ENCODE results near the gene VEZF1. TPM values are rescaled to one million over a fixed set of nuclear protein-coding genes. Genes with fewer than 3 reads are reported as not detected.

Gene VEZF1
- total and polyA plus RNA-seq, 2 donors (not counting 1 experiment from before 2014, with no cell fraction given), result 43.9 to 51.2 TPM

DNA sequence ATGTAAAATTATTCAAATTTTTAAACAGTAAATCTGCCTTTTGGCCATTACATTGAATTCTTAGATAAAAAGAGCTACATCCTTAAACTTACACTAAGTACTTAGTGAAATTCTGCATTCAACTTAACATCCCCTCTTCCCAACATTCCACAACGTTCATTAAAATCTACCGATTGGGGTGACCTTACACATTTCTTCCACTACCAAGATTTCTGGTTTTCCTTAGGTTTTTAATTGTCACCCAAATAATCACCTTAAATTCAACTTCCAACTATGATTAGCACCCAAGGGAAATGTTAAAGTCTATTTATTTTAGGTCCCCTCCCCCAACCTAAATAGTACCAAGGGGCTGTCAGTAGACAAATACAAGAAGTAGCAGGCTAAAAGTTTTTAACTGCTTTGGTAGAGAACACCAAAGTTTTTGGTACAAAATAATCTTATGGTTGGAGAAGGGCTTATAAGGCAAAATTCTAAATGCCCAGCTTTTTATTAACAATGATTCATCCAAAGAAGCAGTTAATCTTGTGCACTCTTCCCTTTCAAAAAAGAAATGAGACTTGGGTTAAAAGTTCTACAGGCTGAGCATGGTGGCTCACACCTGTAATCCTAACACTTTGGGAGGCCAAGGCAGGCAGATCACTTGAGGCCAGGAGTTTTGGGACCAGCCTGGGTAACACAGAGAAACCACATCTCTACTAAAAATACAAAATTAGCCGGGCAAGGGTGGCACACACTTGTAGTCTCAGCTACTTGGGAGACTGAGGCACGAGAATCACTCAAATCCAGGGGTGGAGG is 14.3 kb upstream of the VEZF1 start:
- peaks cover 62% of the 10 kb centered on the region for H3K79me2 ChIP-seq (ENCODE audit: control insufficient read depth, insufficient read depth, low read length)

DNA sequence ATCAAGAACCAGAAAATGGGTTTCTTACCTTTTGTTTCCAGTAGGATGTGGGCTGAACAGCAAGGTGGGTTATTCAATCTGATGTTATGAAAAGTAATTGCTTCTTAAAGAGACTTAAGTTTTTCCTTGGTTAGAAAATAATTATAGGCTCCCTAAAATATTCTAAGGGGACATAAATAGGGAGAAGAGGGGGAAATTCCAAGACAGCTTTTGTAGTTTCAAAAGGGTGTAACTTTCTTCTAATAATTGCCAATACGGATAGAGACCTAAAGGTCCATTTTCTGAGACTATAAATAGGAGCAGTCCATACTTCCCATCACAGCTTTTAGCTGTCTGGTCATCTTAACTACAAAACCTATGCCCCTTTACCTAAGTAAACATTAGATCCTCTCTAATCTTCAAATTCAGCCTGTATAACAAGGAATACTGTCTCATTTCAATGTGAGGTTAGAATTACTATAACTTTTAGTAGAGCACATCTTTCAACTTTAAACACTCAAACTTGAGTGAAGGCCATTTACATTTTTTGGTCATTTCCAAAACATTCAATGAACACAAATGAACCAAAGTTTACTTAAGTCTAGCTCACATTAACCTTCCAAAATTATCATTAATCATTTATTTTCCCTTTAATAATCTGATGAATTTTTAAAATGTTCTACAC is 13.5 kb upstream of the VEZF1 start:
- peaks cover 14% of the 10 kb centered on the region for H3K4me1 ChIP-seq (ENCODE audit: control insufficient read depth, extremely low read depth, insufficient read depth, low read length)
- no peak overlapping the region for H3K27ac ChIP-seq (ENCODE audit: insufficient read depth, low read length)
- H3K9me3 ChIP-seq (ENCODE audit: control insufficient read depth, insufficient read depth, low read depth, low read length), result no peaks in the 10 kb centered on the region
- H4K20me1 ChIP-seq (ENCODE audit: control insufficient read depth, extremely low read depth, insufficient read depth, low read length), result peaks cover 7% of the 10 kb centered on the region
- TF ChIP-seq, protein P1, sequence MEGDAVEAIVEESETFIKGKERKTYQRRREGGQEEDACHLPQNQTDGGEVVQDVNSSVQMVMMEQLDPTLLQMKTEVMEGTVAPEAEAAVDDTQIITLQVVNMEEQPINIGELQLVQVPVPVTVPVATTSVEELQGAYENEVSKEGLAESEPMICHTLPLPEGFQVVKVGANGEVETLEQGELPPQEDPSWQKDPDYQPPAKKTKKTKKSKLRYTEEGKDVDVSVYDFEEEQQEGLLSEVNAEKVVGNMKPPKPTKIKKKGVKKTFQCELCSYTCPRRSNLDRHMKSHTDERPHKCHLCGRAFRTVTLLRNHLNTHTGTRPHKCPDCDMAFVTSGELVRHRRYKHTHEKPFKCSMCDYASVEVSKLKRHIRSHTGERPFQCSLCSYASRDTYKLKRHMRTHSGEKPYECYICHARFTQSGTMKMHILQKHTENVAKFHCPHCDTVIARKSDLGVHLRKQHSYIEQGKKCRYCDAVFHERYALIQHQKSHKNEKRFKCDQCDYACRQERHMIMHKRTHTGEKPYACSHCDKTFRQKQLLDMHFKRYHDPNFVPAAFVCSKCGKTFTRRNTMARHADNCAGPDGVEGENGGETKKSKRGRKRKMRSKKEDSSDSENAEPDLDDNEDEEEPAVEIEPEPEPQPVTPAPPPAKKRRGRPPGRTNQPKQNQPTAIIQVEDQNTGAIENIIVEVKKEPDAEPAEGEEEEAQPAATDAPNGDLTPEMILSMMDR (conservative IDR thresholded peaks at IDR 0.05 in 1 of 2, IDR thresholded peaks at IDR 0.05 in 1 of 2; ENCODE audit: low read depth in 1 of 2, low read length in 2 of 2), result no peak
- TF ChIP-seq EZH2 (IDR thresholded peaks at IDR 0.05; ENCODE audit: low read length, missing control alignments), result no peak
- DNase-seq (ENCODE audit: low read depth in 2 of 2), result no peak
- no peak overlapping the region for H3K9ac ChIP-seq (ENCODE audit: insufficient read depth, low read length)
- peak overlapping the region; percentile 7 for H3K4me2 ChIP-seq (ENCODE audit: extremely low read depth, insufficient read depth, low read length)
- H3K27me3 ChIP-seq (ENCODE audit: control insufficient read depth, insufficient read depth, low read length), result no peaks in the 10 kb centered on the region
- no peak overlapping the region for H2AFZ ChIP-seq (ENCODE audit: low read length)
- no peak overlapping the region for H3K4me3 ChIP-seq (replicated peaks in 1 of 4; ENCODE audit: control extremely low read depth in 1 of 4, insufficient read depth in 1 of 4, low read depth in 3 of 4, low read length in 4 of 4)
- H3K79me2 ChIP-seq (ENCODE audit: control insufficient read depth, insufficient read depth, low read length), result peaks cover 58% of the 10 kb centered on the region
- peaks cover 13% of the 10 kb centered on the region for H3K36me3 ChIP-seq (ENCODE audit: control insufficient read depth, insufficient read depth, low read length)

More for the DNA sequence above, 14.3 kb upstream of the VEZF1 start:
- Histone ChIP-seq H3K9me3 (ENCODE audit: control insufficient read depth, insufficient read depth, low read depth, low read length) (no peaks in the 10 kb centered on the region), H4K20me1 (ENCODE audit: control insufficient read depth, extremely low read depth, insufficient read depth, low read length) (peaks cover 7% of the 10 kb centered on the region), H3K4me1 (ENCODE audit: control insufficient read depth, extremely low read depth, insufficient read depth, low read length) (peaks cover 14% of the 10 kb centered on the region), H3K9ac (ENCODE audit: insufficient read depth, low read length) (no peak overlapping the region), H3K27ac (ENCODE audit: insufficient read depth, low read length) (no peak overlapping the region), H3K27me3 (ENCODE audit: control insufficient read depth, insufficient read depth, low read length) (no peaks in the 10 kb centered on the region), H2AFZ (ENCODE audit: low read length) (no peak overlapping the region), H3K4me2 (ENCODE audit: extremely low read depth, insufficient read depth, low read length) (no peak overlapping the region), H3K4me3 (replicated peaks in 1 of 4; ENCODE audit: control extremely low read depth in 1 of 4, insufficient read depth in 1 of 4, low read depth in 3 of 4, low read length in 4 of 4) (no peak overlapping the region), H3K36me3 (ENCODE audit: control insufficient read depth, insufficient read depth, low read length) (peaks cover 12% of the 10 kb centered on the region)
- DNase-seq (ENCODE audit: low read depth in 2 of 2), result no peak
- TF ChIP-seq, protein P1 (conservative IDR thresholded peaks at IDR 0.05 in 1 of 2, IDR thresholded peaks at IDR 0.05 in 1 of 2; ENCODE audit: low read depth in 1 of 2, low read length in 2 of 2), result no peak
- no peak for TF ChIP-seq EZH2 (IDR thresholded peaks at IDR 0.05; ENCODE audit: low read length, missing control alignments)

DNA sequence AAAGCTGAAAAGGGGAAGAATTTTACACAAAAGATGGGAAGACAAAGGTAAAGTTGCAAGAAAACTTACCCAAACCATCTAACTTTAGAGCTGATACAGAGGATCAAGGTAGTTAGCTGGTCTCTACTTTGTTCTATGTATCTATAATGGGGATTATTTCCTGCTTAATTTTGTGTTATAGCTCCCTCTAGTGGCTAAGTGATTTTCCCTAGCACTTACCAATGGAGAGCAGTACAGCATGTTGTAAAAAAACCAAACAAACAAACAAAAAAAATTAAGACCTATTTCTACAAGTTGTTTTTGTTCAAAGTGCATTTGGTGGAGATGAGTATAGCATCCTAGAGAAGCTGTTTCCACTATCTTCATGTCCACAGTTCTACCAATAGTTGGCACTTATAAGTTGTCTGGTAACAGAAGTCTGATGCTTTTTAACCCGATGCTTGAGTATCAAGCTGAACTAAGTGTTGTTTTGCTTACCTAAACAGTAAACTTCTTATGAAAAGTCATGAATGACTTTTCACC is 11.5 kb upstream of the VEZF1 start:
- Histone ChIP-seq H3K27ac (ENCODE audit: insufficient read depth, low read length) (no peak overlapping the region), H3K36me3 (ENCODE audit: control insufficient read depth, insufficient read depth, low read length) (peaks cover 8% of the 10 kb centered on the region), H3K4me1 (ENCODE audit: control insufficient read depth, extremely low read depth, insufficient read depth, low read length) (peaks cover 10% of the 10 kb centered on the region), H2AFZ (ENCODE audit: low read length) (no peak overlapping the region), H4K20me1 (ENCODE audit: control insufficient read depth, extremely low read depth, insufficient read depth, low read length) (peaks cover 4% of the 10 kb centered on the region), H3K9ac (ENCODE audit: insufficient read depth, low read length) (no peak overlapping the region), H3K9me3 (ENCODE audit: control insufficient read depth, insufficient read depth, low read depth, low read length) (no peaks in the 10 kb centered on the region), H3K4me3 (replicated peaks in 1 of 4; ENCODE audit: control extremely low read depth in 1 of 4, insufficient read depth in 1 of 4, low read depth in 3 of 4, low read length in 4 of 4) (no peak overlapping the region), H3K79me2 (ENCODE audit: control insufficient read depth, insufficient read depth, low read length) (peaks cover 38% of the 10 kb centered on the region), H3K4me2 (ENCODE audit: extremely low read depth, insufficient read depth, low read length) (no peak overlapping the region), H3K27me3 (ENCODE audit: control insufficient read depth, insufficient read depth, low read length) (no peaks in the 10 kb centered on the region)
- peak; percentile 58 to 87 for DNase-seq (ENCODE audit: low read depth in 2 of 2)
- TF ChIP-seq EZH2 (IDR thresholded peaks at IDR 0.05; ENCODE audit: low read length, missing control alignments), result no peak
- TF ChIP-seq, protein P1 (conservative IDR thresholded peaks at IDR 0.05 in 1 of 2, IDR thresholded peaks at IDR 0.05 in 1 of 2; ENCODE audit: low read depth in 1 of 2, low read length in 2 of 2), result peak; percentile 61 to 78
